Epithelial cell of proximal tubule (primary cell): ENCODE measurements around the gene LSG1. TPM values are rescaled to one million over a fixed set of nuclear protein-coding genes. Genes with fewer than 3 reads are reported as not detected.
A peak's percentile ranks its signal among the peaks of the same experiment; 100 is the strongest.

ENCODE experiments used
- DNase-seq: peaks from one replicate; pipeline ENCODE4 v3.0.0-alpha.2; 2011; ENCODE audit warnings: low read depth
- H3K4me3 ChIP-seq: 2 replicates; pipeline ENCODE4 v1.5.1; 2011; ENCODE audit warnings: low read depth, mild to moderate bottlenecking, low read length
- CTCF ChIP-seq: conservative IDR thresholded peaks from 2 replicates; pipeline ENCODE4 v1.5.1; 2012; ENCODE audit warnings: low read depth, mild to moderate bottlenecking, low read length
- total RNA-seq: library from RNA; depleted of rRNA; stranded (reverse); fragments of >200 nt; gene quantifications from 2 replicates; pipeline ENCODE4 v1.2.3, GENCODE V29; 2015

LSG1 gene
- total RNA-seq, 1 donor from 2014 or later = 29.1 TPM

GRCh38 chr3:194673761-194674160 lies 1.8 kb upstream of the LSG1 start:
- TF ChIP-seq CTCF = no peak
- DNase-seq = no peak
- no peak overlapping the region for H3K4me3 ChIP-seq

- DNase-seq = no peak
- TF ChIP-seq CTCF = no peak
- peak overlapping the region; percentile 100 for H3K4me3 ChIP-seq
These were observed 885 bp upstream of the LSG1 start for GRCh38 chr3:194672876-194673275.

GRCh38 chr3:194671511-194671899 lies 486 bp downstream of the LSG1 start:
- peak; percentile 19 for DNase-seq
- H3K4me3 ChIP-seq = peak overlapping the region; percentile 100
- peak; percentile 73 for TF ChIP-seq CTCF

- no peak for TF ChIP-seq CTCF
- no peak overlapping the region for H3K4me3 ChIP-seq
- no peak for DNase-seq
These were observed 4.6 kb downstream of the LSG1 start for GRCh38 chr3:194667363-194667762.

- no peak overlapping the region for H3K4me3 ChIP-seq
- no peak for DNase-seq
- TF ChIP-seq CTCF = no peak
These were observed 7.1 kb downstream of the LSG1 start for GRCh38 chr3:194664857-194665256.

GRCh38 chr3:194661946-194662345 lies 10.0 kb downstream of the LSG1 start:
- no peak for DNase-seq
- no peak for TF ChIP-seq CTCF
- H3K4me3 ChIP-seq = no peak overlapping the region

GRCh38 chr3:194661374-194661773 lies 10.6 kb downstream of the LSG1 start:
- TF ChIP-seq CTCF = no peak
- DNase-seq = no peak
- no peak overlapping the region for H3K4me3 ChIP-seq
